ENCODE measurements around the gene RAX2.

Gene RAX2

GRCh38 chr19:3723110-3723488 lies 48.9 kb downstream of the RAX2 start:
- no peak for DNase-seq (ENCODE audit: extremely low spot score)
- ChIA-PET POLR2A (no interaction called here), CTCF (no interaction called here)
- no peak for TF ChIP-seq CTCF (IDR thresholded peaks at IDR 0.05; ENCODE audit: control extremely low read depth, extremely low read depth, low read depth, missing control alignments)

- POLR2A ChIA-PET, result no interaction called here
- DNase-seq (ENCODE audit: extremely low spot score), result no peak
- TF ChIP-seq CTCF (IDR thresholded peaks at IDR 0.05; ENCODE audit: control extremely low read depth, extremely low read depth, low read depth, missing control alignments), result no peak
- CTCF ChIA-PET, result no interaction called here
Measured at GRCh38 chr19:3722443-3723109, 49.5 kb downstream of the RAX2 start.

GRCh38 chr19:3721887-3722442 lies 50.1 kb downstream of the RAX2 start:
- TF ChIP-seq CTCF (IDR thresholded peaks at IDR 0.05; ENCODE audit: control extremely low read depth, extremely low read depth, low read depth, missing control alignments), result no peak
- CTCF ChIA-PET, result no interaction called here
- POLR2A ChIA-PET, result interaction anchor here (0.6 kb wide), 1 partner anchor 430 kb away, joined by 5 read pairs; no protein-coding TSS in a partner anchor
- no peak for DNase-seq (ENCODE audit: extremely low spot score)

GRCh38 chr19:3721131-3721886 lies 50.7 kb downstream of the RAX2 start:
- POLR2A ChIA-PET, result interaction anchor here (0.6 kb wide), 1 partner anchor 429 kb away, joined by 5 read pairs; no protein-coding TSS in a partner anchor
- peak; percentile 91 for DNase-seq (ENCODE audit: extremely low spot score)
- CTCF ChIA-PET, result interaction anchor here (0.6 kb wide), 1 partner anchor 40 kb away, joined by 3 read pairs; the partner anchor contains the start of gene APBA3
- TF ChIP-seq CTCF (IDR thresholded peaks at IDR 0.05; ENCODE audit: control extremely low read depth, extremely low read depth, low read depth, missing control alignments), result no peak

- ChIA-PET POLR2A (no interaction called here), CTCF (interaction anchor here (1.1 to 3.6 kb wide), 5 partner anchors 10 to 60 kb away, joined by 3 to 19 read pairs (median 5); no protein-coding TSS in a partner anchor)
- TF ChIP-seq CTCF (IDR thresholded peaks at IDR 0.05; ENCODE audit: control extremely low read depth, extremely low read depth, low read depth, missing control alignments), result no peak
- no peak for DNase-seq (ENCODE audit: extremely low spot score)
Measured at GRCh38 chr19:3720349-3720917, 51.6 kb downstream of the RAX2 start.

- no peak for TF ChIP-seq CTCF (IDR thresholded peaks at IDR 0.05; ENCODE audit: control extremely low read depth, extremely low read depth, low read depth, missing control alignments)
- ChIA-PET POLR2A (no interaction called here), CTCF (interaction anchor here (1.1 to 3.6 kb wide), 7 partner anchors 8 to 65 kb away, joined by 3 to 19 read pairs (median 5); no protein-coding TSS in a partner anchor)
- DNase-seq (ENCODE audit: extremely low spot score), result no peak
Measured at GRCh38 chr19:3719868-3720267, 52.2 kb downstream of the RAX2 start.
